ENCODE results near the gene GCHFR. TPM values are rescaled to one million over a fixed set of nuclear protein-coding genes. Genes with fewer than 3 reads are reported as not detected.

GCHFR gene
- total RNA-seq: 10 to 100 TPM in 1 of 2 donors, 1 to 10 TPM in 1; 9.7 to 33.8 TPM

- H3K4me1 ChIP-seq: peaks cover 0 to 29% of the 10 kb centered on the region in 2 donors
- no peaks in the 10 kb centered on the region for H3K27me3 ChIP-seq
- peak in 1 of 2 donors; percentile 48 for TF ChIP-seq CTCF (IDR thresholded peaks at IDR 0.05)
- H3K9me3 ChIP-seq: no peaks in the 10 kb centered on the region
- H3K4me3 ChIP-seq: peak within 1 kb of the TSS; percentile 43 to 58
- peak within 1 kb of the TSS; percentile 71 to 74 for H3K27ac ChIP-seq
- no peaks in the 10 kb centered on the region for H3K36me3 ChIP-seq
- DNase-seq (ENCODE audit: low spot score): peak; percentile 79
Observed at GRCh38 chr15:40763801-40764628, at the start of gene GCHFR. Gene GCHFR (plus strand): TSS chr15:40764068. CDS start chr15:40764181, 113 bp downstream.

GRCh38 chr15:40714144-40714543 lies 49.7 kb upstream of the GCHFR start:
- H3K4me1 ChIP-seq: no peaks in the 10 kb centered on the region
- H3K36me3 ChIP-seq: no peaks in the 10 kb centered on the region
- DNase-seq (ENCODE audit: low spot score): no peak
- TF ChIP-seq CTCF (IDR thresholded peaks at IDR 0.05): no peak
- no peaks in the 10 kb centered on the region for H3K27me3 ChIP-seq
- H3K27ac ChIP-seq: no peak overlapping the region
- H3K4me3 ChIP-seq: no peak overlapping the region
- no peaks in the 10 kb centered on the region for H3K9me3 ChIP-seq

GRCh38 chr15:40716165-40716564 lies 47.7 kb upstream of the GCHFR start:
- Histone ChIP-seq H3K4me3 (no peak overlapping the region), H3K27me3 (no peaks in the 10 kb centered on the region), H3K9me3 (no peaks in the 10 kb centered on the region), H3K4me1 (no peaks in the 10 kb centered on the region), H3K36me3 (no peaks in the 10 kb centered on the region), H3K27ac (no peak overlapping the region)
- DNase-seq (ENCODE audit: low spot score): no peak
- TF ChIP-seq CTCF (IDR thresholded peaks at IDR 0.05): no peak

DNA sequence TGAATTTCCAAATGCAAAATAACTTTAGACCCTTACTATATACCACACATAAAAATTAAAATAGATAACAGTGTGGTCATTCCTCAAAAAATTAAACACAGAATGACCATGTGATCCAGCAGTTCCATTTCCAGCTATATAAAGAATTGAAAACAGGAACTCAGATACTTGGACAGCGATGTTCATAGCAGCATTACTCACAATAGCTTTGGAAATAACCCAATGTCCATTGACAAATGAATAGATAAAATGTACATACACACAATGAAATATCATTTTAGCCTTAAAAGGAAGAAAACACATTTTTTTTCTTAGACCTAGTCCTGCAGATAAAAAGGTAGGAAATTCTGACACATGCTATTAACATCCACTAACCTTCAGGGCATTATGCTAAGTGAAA lies 42.2 kb upstream of the GCHFR start:
- DNase-seq (ENCODE audit: low spot score): no peak
- H3K36me3 ChIP-seq: no peaks in the 10 kb centered on the region
- H3K27me3 ChIP-seq: no peaks in the 10 kb centered on the region
- no peak for TF ChIP-seq CTCF (IDR thresholded peaks at IDR 0.05)
- no peaks in the 10 kb centered on the region for H3K4me1 ChIP-seq
- no peak overlapping the region for H3K4me3 ChIP-seq
- H3K27ac ChIP-seq: no peak overlapping the region
- H3K9me3 ChIP-seq: no peaks in the 10 kb centered on the region

- H3K4me3 ChIP-seq: no peak overlapping the region
- H3K36me3 ChIP-seq: no peaks in the 10 kb centered on the region
- H3K27ac ChIP-seq: no peak overlapping the region
- no peaks in the 10 kb centered on the region for H3K4me1 ChIP-seq
- H3K27me3 ChIP-seq: no peaks in the 10 kb centered on the region
- no peaks in the 10 kb centered on the region for H3K9me3 ChIP-seq
- DNase-seq (ENCODE audit: low spot score): no peak
- no peak for TF ChIP-seq CTCF (IDR thresholded peaks at IDR 0.05)
Observed at GRCh38 chr15:40722354-40722753, 41.5 kb upstream of the GCHFR start.
